SK-N-SH treated with all-trans-retinoic acid at 6 μM for 48 hours (cell line): ENCODE measurements around the gene CBR4.

Experiments
- ATAC-seq: fragments of 200-7000 bp; cut with Tn5 transposase; 3 replicates; pipeline ENCODE4 v1.9.1; 2020; ENCODE audit warnings: mild to moderate bottlenecking, moderate library complexity
- ARNTL ChIP-seq: fragments of 450-650 bp; formaldehyde crosslinking; IDR thresholded peaks from 2 replicates; pipeline ENCODE4 v1.5.0; 2020; ENCODE audit warnings: low read depth, mild to moderate bottlenecking, moderate library complexity, borderline replicate concordance
- BACH2 ChIP-seq: fragments of 250-450 bp; sonication (Bioruptor Pico); IDR thresholded peaks from 2 replicates; pipeline ENCODE4 v1.9.0; 2021; ENCODE audit warnings: mild to moderate bottlenecking, borderline replicate concordance
- CREB5 ChIP-seq: fragments of 250-450 bp; sonication (Bioruptor Pico); IDR thresholded peaks from 2 replicates; pipeline ENCODE4 v1.5.1; 2020; ENCODE audit warnings: low read depth, mild to moderate bottlenecking, moderate library complexity
- CSDC2 ChIP-seq: fragments of 250-450 bp; sonication (Bioruptor Pico); IDR thresholded peaks from 2 replicates; pipeline ENCODE4 v1.5.0; 2020; ENCODE audit warnings: mild to moderate bottlenecking, moderate library complexity
- CSRNP3 ChIP-seq: fragments of 250-450 bp; sonication (Bioruptor Pico); IDR thresholded peaks from 2 replicates; pipeline ENCODE4 v1.5.1; 2021; ENCODE audit warnings: mild to moderate bottlenecking, moderate library complexity
- ESRRG ChIP-seq: fragments of 250-450 bp; sonication (Bioruptor Pico); IDR thresholded peaks from 2 replicates; pipeline ENCODE4 v1.6.1; 2021; ENCODE audit warnings: mild to moderate bottlenecking
- GLIS3 ChIP-seq: fragments of 250-450 bp; sonication (Bioruptor Pico); IDR thresholded peaks from 2 replicates; pipeline ENCODE4 v1.5.0; 2020; ENCODE audit warnings: mild to moderate bottlenecking, moderate library complexity
- ISL1 ChIP-seq: fragments of 250-450 bp; sonication (Bioruptor Pico); IDR thresholded peaks from 2 replicates; pipeline ENCODE4 v2.1.2; 2022; ENCODE audit warnings: mild to moderate bottlenecking, moderate library complexity
- OSR1 ChIP-seq: fragments of 250-450 bp; sonication (Bioruptor Pico); IDR thresholded peaks from 2 replicates; pipeline ENCODE4 v1.8.0; 2022; ENCODE audit warnings: moderate library complexity, mild to moderate bottlenecking, inconsistent platforms
- PATZ1 ChIP-seq: fragments of 250-450 bp; sonication (Bioruptor Pico); IDR thresholded peaks from 2 replicates; pipeline ENCODE4 v1.8.0; 2020; ENCODE audit warnings: mild to moderate bottlenecking, moderate library complexity, borderline replicate concordance
- PPARA ChIP-seq: fragments of 250-450 bp; sonication (Bioruptor Pico); IDR thresholded peaks from 2 replicates; pipeline ENCODE4 v1.5.0; 2020; ENCODE audit warnings: mild to moderate bottlenecking, borderline replicate concordance
- RARB ChIP-seq: fragments of 250-450 bp; sonication (Bioruptor Pico); IDR thresholded peaks from 2 replicates; pipeline ENCODE4 v1.8.0; 2021; ENCODE audit warnings: mild to moderate bottlenecking, moderate library complexity
- SNAI2 ChIP-seq: fragments of 250-450 bp; sonication (Bioruptor Pico); IDR thresholded peaks from 2 replicates; pipeline ENCODE4 v1.5.0; 2020; ENCODE audit warnings: mild to moderate bottlenecking, moderate library complexity
- TCF4 ChIP-seq: fragments of 250-450 bp; sonication (Bioruptor Pico); IDR thresholded peaks from 2 replicates; pipeline ENCODE4 v1.8.0; 2021; ENCODE audit warnings: mild to moderate bottlenecking, moderate library complexity, borderline replicate concordance
- TSHZ2 ChIP-seq: fragments of 250-450 bp; sonication (Bioruptor Pico); IDR thresholded peaks from 2 replicates; pipeline ENCODE4 v1.5.0; 2020; ENCODE audit warnings: mild to moderate bottlenecking, moderate library complexity
- ZC3H10 ChIP-seq: fragments of 250-450 bp; sonication (Bioruptor Pico); IDR thresholded peaks from 2 replicates; pipeline ENCODE4 v1.5.1; 2021; ENCODE audit warnings: mild to moderate bottlenecking, moderate library complexity
- ZFP3 ChIP-seq: fragments of 250-450 bp; sonication (Bioruptor Pico); IDR thresholded peaks from 2 replicates; pipeline ENCODE4 v1.5.0; 2020; ENCODE audit warnings: mild to moderate bottlenecking, moderate library complexity
- ZFP30 ChIP-seq: fragments of 450-650 bp; formaldehyde crosslinking; IDR thresholded peaks from 2 replicates; pipeline ENCODE4 v1.5.0; 2022; ENCODE audit warnings: mild to moderate bottlenecking, moderate library complexity
- ZNF565 ChIP-seq: fragments of 450-650 bp; formaldehyde crosslinking; conservative IDR thresholded peaks from 2 replicates; pipeline ENCODE4 v1.5.0; 2020; ENCODE audit warnings: low read depth, mild to moderate bottlenecking, moderate library complexity
- ZNF70 ChIP-seq: fragments of 450-650 bp; formaldehyde crosslinking; IDR thresholded peaks from 2 replicates; pipeline ENCODE4 v1.5.0; 2020; ENCODE audit warnings: mild to moderate bottlenecking, moderate library complexity
- ZNF8 ChIP-seq: fragments of 450-650 bp; formaldehyde crosslinking; IDR thresholded peaks from 2 replicates; pipeline ENCODE4 v1.5.0; 2020; ENCODE audit warnings: mild to moderate bottlenecking, moderate library complexity
- TF ChIP-seq, protein P1 (sequence below): fragments of 250-450 bp; sonication (Bioruptor Pico); IDR thresholded peaks from 2 replicates; pipeline ENCODE4 v1.8.0; 2021; ENCODE audit warnings: low read depth, mild to moderate bottlenecking, moderate library complexity, borderline replicate concordance

The CBR4 gene

GRCh38 chr4:169031392-169031791 lies 21.3 kb upstream of the CBR4 start:
- ATAC-seq = peak; percentile 8; the same call in 2 of the 3 replicates
- TF ChIP-seq ZNF70 (CRISPR knock-in tag) = no peak

DNA sequence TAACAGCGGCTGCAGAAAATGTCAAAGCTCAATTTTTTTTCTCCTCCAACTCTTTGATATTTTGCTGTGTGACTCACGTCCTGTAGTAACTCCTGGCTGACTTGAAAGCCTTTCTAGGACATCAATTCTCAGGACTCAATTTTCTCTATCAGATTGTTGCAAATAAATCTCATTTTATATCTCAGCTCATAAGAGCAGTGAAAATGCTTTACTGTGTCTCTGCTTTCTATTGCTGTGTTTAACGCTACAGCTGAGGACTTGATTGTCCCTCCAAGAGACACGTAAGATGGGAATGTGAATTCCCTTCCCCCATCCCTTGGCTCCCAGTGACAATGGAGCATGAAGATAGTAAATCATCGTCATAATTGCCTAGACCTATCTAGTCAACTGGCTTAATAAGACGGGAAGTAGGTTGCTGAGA lies 20.5 kb upstream of the CBR4 start:
- TF ChIP-seq ARNTL = no peak
- TF ChIP-seq RARB (CRISPR knock-in tag) = no peak
- TF ChIP-seq, protein P1, sequence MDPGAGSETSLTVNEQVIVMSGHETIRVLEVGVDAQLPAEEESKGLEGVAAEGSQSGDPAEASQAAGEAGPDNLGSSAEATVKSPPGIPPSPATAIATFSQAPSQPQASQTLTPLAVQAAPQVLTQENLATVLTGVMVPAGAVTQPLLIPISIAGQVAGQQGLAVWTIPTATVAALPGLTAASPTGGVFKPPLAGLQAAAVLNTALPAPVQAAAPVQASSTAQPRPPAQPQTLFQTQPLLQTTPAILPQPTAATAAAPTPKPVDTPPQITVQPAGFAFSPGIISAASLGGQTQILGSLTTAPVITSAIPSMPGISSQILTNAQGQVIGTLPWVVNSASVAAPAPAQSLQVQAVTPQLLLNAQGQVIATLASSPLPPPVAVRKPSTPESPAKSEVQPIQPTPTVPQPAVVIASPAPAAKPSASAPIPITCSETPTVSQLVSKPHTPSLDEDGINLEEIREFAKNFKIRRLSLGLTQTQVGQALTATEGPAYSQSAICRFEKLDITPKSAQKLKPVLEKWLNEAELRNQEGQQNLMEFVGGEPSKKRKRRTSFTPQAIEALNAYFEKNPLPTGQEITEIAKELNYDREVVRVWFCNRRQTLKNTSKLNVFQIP (CRISPR knock-in tag) = no peak
- TF ChIP-seq BACH2 = no peak
- no peak for TF ChIP-seq ESRRG
- TF ChIP-seq ZNF70 (CRISPR knock-in tag) = no peak
- TF ChIP-seq ZFP3 (CRISPR knock-in tag) = 0 out of 2 replicates have a peak, but pooled peaks have one; percentile 36
- TF ChIP-seq ZNF565 = no peak
- TF ChIP-seq CREB5 = 0 out of 2 replicates have a peak, but pooled peaks have one; percentile 35
- TF ChIP-seq ZFP30 (CRISPR knock-in tag) = no peak
- TF ChIP-seq CSDC2 (CRISPR knock-in tag) = no peak
- TF ChIP-seq PPARA (CRISPR knock-in tag) = no peak
- no peak for TF ChIP-seq OSR1
- TF ChIP-seq ZC3H10 (CRISPR knock-in tag) = no peak
- no peak for TF ChIP-seq TSHZ2 (CRISPR knock-in tag)
- TF ChIP-seq CSRNP3 (CRISPR knock-in tag) = peak; percentile 59; the same call in 1 of the 2 replicates
- peak; percentile 48; the same call in 1 of the 2 replicates for TF ChIP-seq PATZ1 (CRISPR knock-in tag)
- TF ChIP-seq SNAI2 (CRISPR knock-in tag) = no peak
- peak; percentile 81 for TF ChIP-seq ISL1 (CRISPR knock-in tag)
- no peak for TF ChIP-seq ZNF8 (CRISPR knock-in tag)
- TF ChIP-seq GLIS3 (CRISPR knock-in tag) = no peak
- no peak for TF ChIP-seq TCF4 (CRISPR knock-in tag)
- ATAC-seq = peak; percentile 67

GRCh38 chr4:169029947-169030346 lies 19.9 kb upstream of the CBR4 start:
- ATAC-seq = peak; percentile 32
- TF ChIP-seq SNAI2 (CRISPR knock-in tag) (peak; percentile 71; the same call in 1 of the 2 replicates), PATZ1 (CRISPR knock-in tag) (peak; percentile 45; the same call in 1 of the 2 replicates), TSHZ2 (CRISPR knock-in tag) (peak; percentile 72; the same call in 1 of the 2 replicates), ZC3H10 (CRISPR knock-in tag) (peak; percentile 64; the same call in 1 of the 2 replicates), ISL1 (CRISPR knock-in tag) (peak; percentile 95), ZNF70 (CRISPR knock-in tag) (no peak), TCF4 (CRISPR knock-in tag) (peak; percentile 63; the same call in 1 of the 2 replicates), OSR1 (no peak)
- TF ChIP-seq, protein P1 (CRISPR knock-in tag) = 0 out of 2 replicates have a peak, but pooled peaks have one; percentile 29
- TF ChIP-seq, all 23 proteins: peak for 7
